ENCODE results near the gene HCCS.

Gene HCCS

DNA sequence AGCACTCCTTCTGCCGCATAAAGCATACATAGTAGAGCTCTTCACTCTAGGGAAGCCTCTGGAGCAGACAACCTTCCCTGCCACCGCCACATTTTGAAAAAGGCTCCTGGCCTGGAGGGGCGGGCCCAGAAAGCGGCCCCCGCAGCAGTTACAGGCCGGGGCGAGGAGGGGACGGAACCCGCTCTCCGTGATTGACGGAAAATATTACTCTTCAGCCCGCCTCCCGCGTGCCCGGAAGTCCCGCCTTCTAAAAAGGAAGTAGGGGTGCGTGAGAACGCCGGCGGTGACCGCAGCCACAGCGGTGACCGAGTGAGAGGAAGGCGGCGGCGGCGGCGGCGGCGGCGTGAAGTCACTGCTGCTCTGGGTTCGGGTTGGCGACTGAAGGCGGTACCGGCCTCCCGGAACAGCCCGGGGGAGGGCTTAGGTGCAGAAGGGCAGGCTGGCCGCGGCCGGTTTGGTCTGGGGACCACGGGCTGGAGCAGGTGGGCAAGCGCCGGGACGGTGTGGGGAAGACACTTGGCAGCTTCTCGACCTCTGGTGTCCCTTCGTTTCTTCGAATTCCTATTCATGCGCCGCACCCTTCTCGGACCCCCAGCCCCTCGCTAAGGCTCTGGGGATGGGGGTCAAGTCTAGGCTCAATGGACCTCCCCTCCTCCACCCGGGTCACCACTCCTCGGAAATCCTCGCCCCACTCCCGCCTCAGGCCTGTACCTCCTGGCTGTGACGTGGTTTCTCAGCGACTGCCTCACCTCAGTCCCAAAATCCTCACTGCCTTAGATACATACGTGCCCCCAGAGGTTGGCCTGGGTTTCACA is at the start of gene HCCS:
HCCS (plus strand) TSS at position 296 of the 815 bp plus-strand sequence. CDS start 729 bp downstream, outside the sequence.
- peak within 1 kb of the TSS; percentile 72 for H3K4me3 ChIP-seq (ENCODE audit: low read length)
- peak; percentile 83 for DNase-seq (ENCODE audit: low read depth)
- TF ChIP-seq CTCF (IDR thresholded peaks at IDR 0.05; ENCODE audit: insufficient read depth, low read depth, low read length, missing control alignments), result no peak

DNA sequence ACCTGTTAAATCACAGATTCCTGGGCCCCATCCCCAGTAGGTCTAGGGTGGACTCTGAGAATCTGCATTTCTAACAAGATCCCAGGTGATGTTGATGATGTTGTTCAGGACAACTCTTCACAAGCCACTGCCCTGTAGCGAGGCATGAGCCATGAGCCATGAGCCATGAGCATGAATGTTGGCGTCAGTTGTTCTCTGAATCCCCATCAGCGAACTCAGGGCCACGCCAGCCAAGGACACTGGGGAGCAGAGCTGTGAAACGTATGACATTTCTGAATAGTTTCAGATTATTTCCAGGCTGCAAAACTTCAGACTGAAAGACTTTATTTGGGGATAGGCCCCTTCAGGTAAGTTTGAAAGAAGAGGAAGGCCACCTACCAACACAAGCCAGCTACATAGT is 46.9 kb upstream of the HCCS start:
- no peak overlapping the region for H3K4me3 ChIP-seq (ENCODE audit: low read length)
- DNase-seq (ENCODE audit: low read depth), result no peak
- TF ChIP-seq CTCF (IDR thresholded peaks at IDR 0.05; ENCODE audit: insufficient read depth, low read depth, low read length, missing control alignments), result no peak

- DNase-seq (ENCODE audit: low read depth), result peak; percentile 73
- H3K4me3 ChIP-seq (ENCODE audit: low read length), result no peak overlapping the region
- no peak for TF ChIP-seq CTCF (IDR thresholded peaks at IDR 0.05; ENCODE audit: insufficient read depth, low read depth, low read length, missing control alignments)
Measured at GRCh38 chrX:11064851-11065600, 46.1 kb upstream of the HCCS start.

DNA sequence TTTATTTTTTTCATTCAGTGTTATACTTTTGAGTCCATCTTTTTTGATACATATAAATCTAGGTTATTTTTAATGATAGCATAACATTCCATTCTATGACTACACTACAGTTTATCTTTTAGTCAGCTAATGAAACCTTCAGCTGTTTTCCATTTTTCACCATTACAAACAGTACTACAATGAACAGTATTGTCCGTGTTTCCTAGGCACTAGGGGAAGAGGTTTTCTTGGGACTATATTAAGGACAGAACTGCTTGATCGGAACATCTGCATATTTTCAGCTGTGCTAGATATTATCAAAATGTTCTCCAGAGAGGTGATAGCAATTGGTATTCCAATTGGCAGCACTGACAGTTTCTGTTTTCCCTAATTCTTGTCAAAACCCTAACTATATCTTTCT is 44.3 kb upstream of the HCCS start:
- H3K4me3 ChIP-seq (ENCODE audit: low read length), result no peak overlapping the region
- TF ChIP-seq CTCF (IDR thresholded peaks at IDR 0.05; ENCODE audit: insufficient read depth, low read depth, low read length, missing control alignments), result no peak
- DNase-seq (ENCODE audit: low read depth), result no peak

DNA sequence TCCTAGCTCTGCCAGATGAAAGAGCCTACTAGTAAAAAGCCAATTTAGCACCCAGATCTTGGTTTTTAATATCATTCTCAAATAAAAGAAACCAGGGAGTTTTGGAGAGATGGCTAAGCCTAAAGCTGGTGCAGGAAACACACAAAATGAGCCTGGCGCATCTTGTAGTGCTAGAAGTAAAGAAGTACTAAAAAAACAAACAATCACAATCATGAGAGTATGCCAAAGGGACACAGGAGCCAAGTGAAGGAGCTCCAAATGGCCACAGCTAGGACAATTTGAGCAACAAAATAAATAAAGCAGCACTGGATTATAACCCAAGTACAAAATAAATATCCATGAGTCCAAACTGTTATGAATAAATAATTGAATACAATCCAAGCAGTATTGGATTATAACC is 37.8 kb upstream of the HCCS start:
- TF ChIP-seq CTCF (IDR thresholded peaks at IDR 0.05; ENCODE audit: insufficient read depth, low read depth, low read length, missing control alignments), result no peak

DNA sequence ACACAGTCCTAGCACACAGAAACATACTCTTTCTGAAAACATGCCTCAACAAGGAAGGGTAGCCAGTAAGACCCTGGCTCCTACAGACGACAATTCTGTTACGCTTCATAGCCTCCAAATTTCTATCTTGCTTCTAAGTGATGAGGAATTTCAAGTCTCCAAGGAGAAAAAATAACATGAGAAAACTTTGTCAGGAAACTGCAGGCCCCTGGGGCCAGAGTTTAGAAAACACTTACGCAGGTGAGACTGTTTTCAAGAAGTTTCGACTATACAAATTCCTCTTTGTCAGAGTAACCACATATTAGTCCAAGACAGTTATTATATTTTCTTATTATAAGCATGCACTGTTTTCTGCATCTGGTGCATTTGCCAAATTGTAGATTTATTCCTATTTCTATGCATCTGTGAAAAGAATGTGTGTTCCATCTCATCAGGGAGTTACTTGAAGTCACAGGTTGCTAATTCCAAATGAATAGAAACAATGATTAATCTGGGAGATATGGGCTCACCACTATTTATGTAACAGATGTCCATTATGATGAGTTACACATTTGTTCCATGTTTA is 30.3 kb upstream of the HCCS start:
- no peak for DNase-seq (ENCODE audit: low read depth)
- no peak for TF ChIP-seq CTCF (IDR thresholded peaks at IDR 0.05; ENCODE audit: insufficient read depth, low read depth, low read length, missing control alignments)
- no peak overlapping the region for H3K4me3 ChIP-seq (ENCODE audit: low read length)

More for the DNA sequence above, 37.8 kb upstream of the HCCS start:
- no peak overlapping the region for H3K4me3 ChIP-seq (ENCODE audit: low read length)
- DNase-seq (ENCODE audit: low read depth), result no peak
